Spleen (tissue), 11 donors: Measurements from ENCODE around the gene PPP1CA. TPM values are rescaled to one million over a fixed set of nuclear protein-coding genes. Genes with fewer than 3 reads are reported as not detected.
A peak's percentile ranks its signal among the peaks of the same experiment; 100 is the strongest.

Source experiments
- DNase-seq: peaks from one replicate; pipeline ENCODE4 v3.0.0-alpha.2; 2020
- H3K27ac ChIP-seq, 8 donors: fragments of 200-600 bp; sonication (generic) in 7 of 8; 1 replicate in 4 of 8; 2 replicates in 4 of 8; pipeline versions ENCODE4 v1.5.0 to v1.8.0; 2016 to 2021; ENCODE audit warnings: inconsistent platforms in 4 of 8, mild to moderate bottlenecking in 4 of 8, moderate library complexity in 1 of 8
- H3K27me3 ChIP-seq, 7 donors: fragments of 200-600 bp; sonication (generic) in 6 of 7; replicated peaks in 1 of 7; 1 replicate in 4 of 7; 2 replicates in 3 of 7; pipeline versions ENCODE4 v1.5.0 to v1.8.0; 2016 to 2021; ENCODE audit warnings: inconsistent platforms in 3 of 7, mild to moderate bottlenecking in 1 of 7
- H3K36me3 ChIP-seq, 6 donors: fragments of 200-600 bp; sonication (generic) in 5 of 6; 1 replicate in 4 of 6; 2 replicates in 2 of 6; pipeline versions ENCODE4 v1.5.0 to v1.8.0; 2016 to 2021; ENCODE audit warnings: inconsistent platforms in 2 of 6
- H3K4me1 ChIP-seq, 6 donors: fragments of 200-600 bp; sonication (generic) in 5 of 6; 1 replicate in 3 of 6; 2 replicates in 3 of 6; pipeline versions ENCODE4 v1.5.0 to v1.8.0; 2016 to 2021; ENCODE audit warnings: inconsistent platforms in 3 of 6
- H3K4me3 ChIP-seq, 8 donors: fragments of 200-600 bp; sonication (generic) in 7 of 8; 1 replicate in 4 of 8; 2 replicates in 4 of 8; pipeline versions ENCODE4 v1.5.0 to v1.8.0; 2016 to 2021; ENCODE audit warnings: inconsistent platforms in 4 of 8, mild to moderate bottlenecking in 4 of 8, moderate library complexity in 2 of 8
- H3K9me3 ChIP-seq, 8 donors: fragments of 200-600 bp; sonication (generic) in 7 of 8; 1 replicate in 4 of 8; 2 replicates in 4 of 8; pipeline versions ENCODE4 v1.5.0 to v1.8.0; 2016 to 2021; ENCODE audit warnings: inconsistent platforms in 4 of 8
- POLR2A ChIP-seq, 3 donors: fragments of 450-650 bp; IDR thresholded peaks; one replicate each; pipeline ENCODE4 v1.5.1; 2017; ENCODE audit warnings: antibody characterized with exemption in 3 of 3, mild to moderate bottlenecking in 1 of 3
- POLR2AphosphoS5 ChIP-seq, 3 donors: sonication (generic); formaldehyde crosslinking; IDR thresholded peaks; one replicate each; pipeline ENCODE4 v1.5.1; 2017; ENCODE audit warnings: antibody characterized with exemption in 3 of 3
- WGBS, 5 donors: extraction: QIAGEN DNeasy Blood & Tissue Kit in 3 of 5; methylation state at CpG; one replicate each; pipeline versions ENCODE4 v1.1.5 to v1.1.7; 2013 to 2018; 5-methylcytosine and 5-hydroxymethylcytosine counted together
- intact Hi-C: fragments of 100-400 bp; cut with DNase I; formaldehyde crosslinking; loops from one replicate; pipeline ENCODE4 v1.15.0; 2023; ENCODE audit warnings: low total_unique reads
- polyA plus RNA-seq, 3 donors: library from polyadenylated mRNA; stranded (reverse); fragments of 200-250 nt; gene quantifications; one replicate each; pipeline ENCODE4 v1.2.1, GENCODE V29; 2013
- total RNA-seq, 7 donors: library from RNA; depleted of rRNA in 3 of 7; stranded (reverse); fragments of >200 nt in 3 of 7; fragmentation: NEBNext Ultra II Directional in 4 of 7; extraction: Animal tissue kit (Norgen Biotek cat#: 25700) in 4 of 7; gene quantifications; one replicate each; pipeline versions ENCODE4 v1.1.0 to v1.2.1, GENCODE V29; 2016 to 2021
- TF ChIP-seq, protein P1 (sequence below), 11 experiments: fragments of 200-600 bp in 7 of 11; fragments of 450-650 bp in 4 of 11; sonication (generic) in 4 of 11; IDR thresholded peaks in 8 of 11; conservative IDR thresholded peaks in 3 of 11; 1 replicate in 7 of 11; 2 replicates in 4 of 11; pipeline versions ENCODE4 v1.4.0 to v1.8.0; 2016 to 2021; ENCODE audit warnings: antibody characterized with exemption in 11 of 11, inconsistent platforms in 4 of 11, mild to moderate bottlenecking in 1 of 11
- donor health status: healthy with polysubstance abuse.
- donor health status: DM: no; HTN: no; CAD: no; lungs with moderate emphysema.
- donor health status: DM: no; HTN: no; CAD: no.
- donor health status: Bipolar disorder and iron deficiency.
- donor health status: healthy.
- donor health status: DM: no; HTN: no; CAD: no.
- donor health status: DM: yes; HTN: yes; CAD: no.

PPP1CA gene
- total and polyA plus RNA-seq, 10 donors: 147 to 207 (median 158) TPM

DNA sequence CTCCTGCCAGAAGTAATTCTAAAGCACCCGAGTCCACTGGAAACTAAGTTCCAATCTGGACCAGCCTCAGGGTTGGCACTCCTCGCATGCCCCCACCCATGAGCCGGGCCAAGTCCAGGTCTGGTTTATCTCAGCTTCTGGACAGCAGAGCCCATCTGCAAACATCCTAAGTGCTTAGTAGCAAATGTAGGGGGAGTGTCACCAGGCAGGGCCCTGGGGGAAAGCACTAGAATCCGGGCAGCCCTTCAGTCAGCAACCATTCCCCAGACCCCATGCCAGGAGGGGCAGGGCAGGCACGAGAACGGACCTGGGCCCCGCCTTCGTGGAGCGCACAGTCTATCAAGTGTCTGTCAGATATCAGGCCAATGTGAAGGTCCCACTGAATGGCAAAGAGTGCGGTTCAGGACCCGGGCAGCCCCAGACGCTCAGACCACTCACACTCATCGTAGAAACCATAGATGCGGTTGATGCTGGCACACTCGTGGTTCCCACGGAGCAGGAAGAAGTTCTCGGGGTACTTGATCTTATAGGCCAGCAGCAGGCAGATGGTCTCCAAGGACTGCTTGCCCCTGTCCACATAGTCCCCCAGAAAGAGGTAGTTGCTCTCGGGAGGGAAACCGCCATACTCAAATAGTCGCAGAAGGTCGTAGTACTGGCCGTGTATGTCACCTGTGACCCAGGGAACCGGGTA, 1.3 kb downstream of the PPP1CA start:
- DNase-seq: peak; percentile 82

DNA sequence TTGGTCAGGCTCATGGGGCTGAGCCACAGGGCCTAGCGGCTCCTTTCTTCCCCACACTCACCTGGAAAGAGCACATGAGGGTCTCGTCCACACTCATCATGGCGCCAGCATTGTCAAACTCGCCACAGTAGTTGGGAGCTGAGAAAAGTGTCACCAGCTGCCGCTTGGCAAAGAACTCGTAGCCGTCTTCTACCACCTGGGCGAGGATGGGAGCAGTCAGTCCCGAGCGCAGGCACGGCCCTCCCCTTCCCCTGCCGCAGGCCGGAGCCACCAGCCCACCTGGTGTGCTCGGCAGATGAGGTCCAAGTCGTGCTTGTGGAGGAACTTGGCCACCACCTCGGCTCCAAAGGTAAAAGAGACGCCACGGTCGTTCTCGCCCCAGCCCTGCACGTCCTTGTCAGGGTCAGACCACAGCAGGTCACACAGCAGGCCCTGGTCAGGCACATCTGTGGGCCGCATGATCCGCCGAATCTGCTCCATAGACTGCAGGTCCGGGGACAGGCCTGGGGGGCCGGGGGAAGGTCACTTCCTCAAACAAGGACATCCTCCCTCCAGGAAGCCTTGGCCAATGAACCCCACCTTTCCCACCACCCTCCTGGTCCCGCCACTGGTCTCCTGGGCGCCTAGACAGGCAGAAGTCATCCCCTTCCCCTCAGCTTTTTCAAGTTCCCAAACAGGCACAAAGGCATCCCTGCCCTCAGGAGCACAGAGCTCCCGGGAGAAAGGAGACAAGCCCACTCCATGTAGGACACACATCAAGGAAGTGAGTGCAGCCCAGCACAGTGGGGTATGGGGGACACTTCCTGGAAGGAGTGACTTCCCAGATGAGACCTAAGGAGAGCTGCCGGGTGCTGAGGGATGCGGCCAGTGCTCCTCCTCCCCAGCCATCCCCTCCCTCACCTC, 2.7 kb downstream of the PPP1CA start:
- peak overlapping the region in 3 of 8 donors; percentile 96 to 99 (median 98) for H3K27ac ChIP-seq

More for the DNA sequence above, 1.3 kb downstream of the PPP1CA start:
- Histone ChIP-seq H3K27me3 (no peaks in the 10 kb centered on the region), H3K27ac (peak overlapping the region; percentile 70 to 99 (median 96)), H3K9me3 (no peaks in the 10 kb centered on the region), H3K4me3 (peak overlapping the region; percentile 67 to 99 (median 88)), H3K36me3 (peaks cover 0 to 59% (median 48%) of the 10 kb centered on the region in 6 donors), H3K4me1 (peaks cover 42 to 95% (median 78%) of the 10 kb centered on the region in 6 donors)
- intact Hi-C loops: no loop called here
- 39 to 56% (median 43%) methylated on average over 17 to 23 of the region's 23 CpGs for WGBS, 5 donors
- TF ChIP-seq POLR2AphosphoS5 (IDR thresholded peaks at IDR 0.05) (peak in 1 of 3 donors; percentile 10), POLR2A (IDR thresholded peaks at IDR 0.05) (no peak)
- TF ChIP-seq, protein P1, sequence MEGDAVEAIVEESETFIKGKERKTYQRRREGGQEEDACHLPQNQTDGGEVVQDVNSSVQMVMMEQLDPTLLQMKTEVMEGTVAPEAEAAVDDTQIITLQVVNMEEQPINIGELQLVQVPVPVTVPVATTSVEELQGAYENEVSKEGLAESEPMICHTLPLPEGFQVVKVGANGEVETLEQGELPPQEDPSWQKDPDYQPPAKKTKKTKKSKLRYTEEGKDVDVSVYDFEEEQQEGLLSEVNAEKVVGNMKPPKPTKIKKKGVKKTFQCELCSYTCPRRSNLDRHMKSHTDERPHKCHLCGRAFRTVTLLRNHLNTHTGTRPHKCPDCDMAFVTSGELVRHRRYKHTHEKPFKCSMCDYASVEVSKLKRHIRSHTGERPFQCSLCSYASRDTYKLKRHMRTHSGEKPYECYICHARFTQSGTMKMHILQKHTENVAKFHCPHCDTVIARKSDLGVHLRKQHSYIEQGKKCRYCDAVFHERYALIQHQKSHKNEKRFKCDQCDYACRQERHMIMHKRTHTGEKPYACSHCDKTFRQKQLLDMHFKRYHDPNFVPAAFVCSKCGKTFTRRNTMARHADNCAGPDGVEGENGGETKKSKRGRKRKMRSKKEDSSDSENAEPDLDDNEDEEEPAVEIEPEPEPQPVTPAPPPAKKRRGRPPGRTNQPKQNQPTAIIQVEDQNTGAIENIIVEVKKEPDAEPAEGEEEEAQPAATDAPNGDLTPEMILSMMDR (IDR thresholded peaks at IDR 0.05 in 8 of 11, conservative IDR thresholded peaks at IDR 0.05 in 3 of 11): no peak

DNA sequence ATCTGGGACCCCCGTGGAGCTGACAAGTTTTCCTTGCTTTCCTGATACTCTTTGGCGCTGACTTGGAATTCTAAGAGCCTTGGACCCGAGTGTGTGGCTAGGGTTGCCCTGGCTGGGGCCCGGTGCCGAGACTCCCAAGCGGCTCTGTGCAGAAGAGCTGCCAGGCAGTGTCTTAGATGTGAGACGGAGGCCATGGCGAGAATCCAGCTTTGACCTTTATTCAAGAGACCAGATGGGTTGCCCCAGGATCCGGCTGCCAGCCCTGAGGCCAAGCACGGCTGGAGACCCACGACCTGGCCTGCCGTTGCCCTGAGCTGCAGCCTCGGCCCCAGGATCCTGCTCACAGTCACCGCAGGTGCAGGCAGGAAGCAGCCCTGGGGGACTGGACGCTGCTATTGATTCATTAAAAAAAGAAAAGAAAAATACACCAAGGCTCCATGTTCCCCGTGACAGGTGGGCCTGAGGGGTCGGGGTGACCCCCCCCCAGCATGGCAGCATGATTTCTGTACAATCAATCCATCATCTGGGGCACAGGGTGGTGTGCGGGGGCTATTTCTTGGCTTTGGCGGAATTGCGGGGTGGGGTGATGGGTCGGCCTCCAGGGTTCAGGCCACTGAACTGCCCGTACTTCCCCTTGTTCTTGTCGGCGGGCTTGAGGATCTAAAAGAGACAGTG, 3.5 kb downstream of the PPP1CA start:
- no peak for DNase-seq
- WGBS, 5 donors: 82 to 92% (median 86%) methylated on average over 19 to 24 of the region's 24 CpGs
- H3K9me3 ChIP-seq: no peaks in the 10 kb centered on the region
- peak overlapping the region in 1 of 8 donors; percentile 60 for H3K27ac ChIP-seq
- intact Hi-C loops: loop anchor here (5.0 kb wide), 1 partner anchor 109 kb away; the partner anchor contains the start of genes CDK2AP2 and PITPNM1
- no peak for TF ChIP-seq POLR2AphosphoS5 (IDR thresholded peaks at IDR 0.05)
- no peak for TF ChIP-seq POLR2A (IDR thresholded peaks at IDR 0.05)
- TF ChIP-seq, protein P1 (IDR thresholded peaks at IDR 0.05 in 8 of 11, conservative IDR thresholded peaks at IDR 0.05 in 3 of 11): no peak
- H3K27me3 ChIP-seq: no peaks in the 10 kb centered on the region
- peaks cover 37 to 90% (median 66%) of the 10 kb centered on the region in 6 donors for H3K4me1 ChIP-seq
- H3K4me3 ChIP-seq: no peak overlapping the region
- H3K36me3 ChIP-seq: peaks cover 0 to 77% (median 51%) of the 10 kb centered on the region in 6 donors

More for the DNA sequence above, 2.7 kb downstream of the PPP1CA start:
- H3K4me3 ChIP-seq: peak overlapping the region in 1 of 8 donors; percentile 88
- H3K9me3 ChIP-seq: no peaks in the 10 kb centered on the region
- WGBS, 5 donors: 69 to 90% (median 85%) methylated on average over 6 to 31 of the region's 31 CpGs
- H3K36me3 ChIP-seq: peaks cover 0 to 69% (median 51%) of the 10 kb centered on the region in 6 donors
- peaks cover 42 to 90% (median 68%) of the 10 kb centered on the region in 6 donors for H3K4me1 ChIP-seq
- intact Hi-C loops: loop anchor here (5.0 kb wide), 1 partner anchor 108 kb away; the partner anchor contains the start of genes CDK2AP2 and PITPNM1
- H3K27me3 ChIP-seq: no peaks in the 10 kb centered on the region
- DNase-seq: peak; percentile 80
- TF ChIP-seq POLR2AphosphoS5 (IDR thresholded peaks at IDR 0.05) (peak in 2 of 3 donors; percentile 15 to 50), POLR2A (IDR thresholded peaks at IDR 0.05) (no peak)
- TF ChIP-seq, protein P1 (IDR thresholded peaks at IDR 0.05 in 8 of 11, conservative IDR thresholded peaks at IDR 0.05 in 3 of 11): no peak
